ENCODE measurements around the gene FBXL5. TPM values are rescaled to one million over a fixed set of nuclear protein-coding genes. Genes with fewer than 3 reads are reported as not detected.

FBXL5 gene
- total and polyA plus RNA-seq, 2 donors (not counting 1 experiment from before 2014, with no cell fraction given), result 21.2 to 41.0 TPM

GRCh38 chr4:15577508-15577907 is 77.6 kb downstream of the FBXL5 start:
- DNase-seq (no peak), ATAC-seq (ENCODE audit: low read depth) (no peak)
- ChIA-PET CTCF (no interaction called here), POLR2A (no interaction called here)
- TF ChIP-seq EZH2 (IDR thresholded peaks at IDR 0.05; ENCODE audit: borderline replicate concordance, insufficient read depth, low read depth, low read length, poor library complexity, severe bottlenecking) (no peak), CTCF (IDR thresholded peaks at IDR 0.05) (no peak)
- no peaks in the 10 kb centered on the region for H3K4me1 Mint-ChIP-seq
- H3K4me1 ChIP-seq (ENCODE audit: control insufficient read depth in 2 of 2, insufficient read depth in 2 of 2, low read length in 2 of 2), result no peaks in the 10 kb centered on the region
- no peaks in the 10 kb centered on the region for H3K9me3 ChIP-seq (ENCODE audit: control extremely low read depth in 1 of 3, control insufficient read depth in 2 of 3, insufficient read depth in 1 of 3, low read length in 2 of 3)
- H3K9me3 Mint-ChIP-seq (ENCODE audit: insufficient read depth), result no peaks in the 10 kb centered on the region
- H3K27me3 ChIP-seq (replicated peaks in 1 of 4; ENCODE audit: control extremely low read depth in 1 of 4, control insufficient read depth in 3 of 4, insufficient read depth in 4 of 4, low read length in 3 of 4), result no peaks in the 10 kb centered on the region
- no peak overlapping the region for H3K4me2 ChIP-seq (replicated peaks; ENCODE audit: low read depth, low read length, poor library complexity, severe bottlenecking)
- no peak overlapping the region for H3K9ac ChIP-seq (ENCODE audit: low read length)
- intact Hi-C loops (cut with micrococcal nuclease), result no loop called here
- no peak overlapping the region for H3K27ac Mint-ChIP-seq
- no peaks in the 10 kb centered on the region for H4K20me1 ChIP-seq (ENCODE audit: control insufficient read depth, insufficient read depth, low read length, poor library complexity, severe bottlenecking)
- H2AFZ ChIP-seq (ENCODE audit: insufficient read depth, low read depth, low read length, poor library complexity, severe bottlenecking), result no peak overlapping the region
- no peaks in the 10 kb centered on the region for H3K27me3 Mint-ChIP-seq
- H3K27ac ChIP-seq (ENCODE audit: low read length in 2 of 2), result no peak overlapping the region
- no peaks in the 10 kb centered on the region for H3K79me2 ChIP-seq (ENCODE audit: control insufficient read depth, insufficient read depth, low read length)
- no peak overlapping the region for H3K4me3 Mint-ChIP-seq
- H3K4me3 ChIP-seq (ENCODE audit: control extremely low read depth in 1 of 5, extremely low read depth in 1 of 5, insufficient read depth in 1 of 5, low read depth in 2 of 5, low read length in 4 of 5), result no peak overlapping the region
- H3K36me3 ChIP-seq (replicated peaks in 1 of 2; ENCODE audit: control extremely low read depth in 1 of 2, control insufficient read depth in 1 of 2, extremely low read depth in 1 of 2, insufficient read depth in 2 of 2, low read length in 1 of 2), result no peaks in the 10 kb centered on the region

DNA sequence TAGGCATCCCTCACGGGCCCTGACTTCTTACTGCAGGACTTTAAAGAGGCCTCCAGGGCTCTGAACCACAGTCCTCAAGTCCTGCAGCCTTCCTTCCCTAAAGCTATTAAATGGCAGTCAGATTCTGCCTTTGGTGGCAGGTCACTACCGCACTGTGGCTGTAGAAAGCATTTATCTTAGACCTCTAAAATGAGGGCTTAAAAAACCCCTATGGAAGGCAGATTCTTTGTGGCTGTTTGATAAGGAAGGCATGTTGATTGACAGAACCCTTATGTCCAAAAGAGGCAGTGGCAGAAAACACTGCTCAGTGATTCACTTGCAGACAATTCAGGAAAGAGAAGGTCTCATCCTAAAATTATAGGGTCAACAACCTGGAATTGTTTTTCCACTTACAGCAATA is 79.2 kb downstream of the FBXL5 start:
- H4K20me1 ChIP-seq (ENCODE audit: control insufficient read depth, insufficient read depth, low read length, poor library complexity, severe bottlenecking), result no peaks in the 10 kb centered on the region
- no peak overlapping the region for H3K9ac ChIP-seq (ENCODE audit: low read length)
- no peak overlapping the region for H3K4me2 ChIP-seq (replicated peaks; ENCODE audit: low read depth, low read length, poor library complexity, severe bottlenecking)
- H3K4me1 ChIP-seq (ENCODE audit: control insufficient read depth in 2 of 2, insufficient read depth in 2 of 2, low read length in 2 of 2), result no peaks in the 10 kb centered on the region
- Mint-ChIP-seq H3K9me3 (ENCODE audit: insufficient read depth) (no peaks in the 10 kb centered on the region), H3K27ac (no peak overlapping the region), H3K4me3 (no peak overlapping the region), H3K27me3 (no peaks in the 10 kb centered on the region), H3K4me1 (no peaks in the 10 kb centered on the region)
- no peak for TF ChIP-seq CTCF (IDR thresholded peaks at IDR 0.05)
- TF ChIP-seq EZH2 (IDR thresholded peaks at IDR 0.05; ENCODE audit: borderline replicate concordance, insufficient read depth, low read depth, low read length, poor library complexity, severe bottlenecking), result no peak
- H3K36me3 ChIP-seq (replicated peaks in 1 of 2; ENCODE audit: control extremely low read depth in 1 of 2, control insufficient read depth in 1 of 2, extremely low read depth in 1 of 2, insufficient read depth in 2 of 2, low read length in 1 of 2), result no peaks in the 10 kb centered on the region
- CTCF ChIA-PET, result no interaction called here
- intact Hi-C loops (cut with micrococcal nuclease), result no loop called here
- no peak for DNase-seq
- no peaks in the 10 kb centered on the region for H3K79me2 ChIP-seq (ENCODE audit: control insufficient read depth, insufficient read depth, low read length)
- POLR2A ChIA-PET, result no interaction called here
- ATAC-seq (ENCODE audit: low read depth), result no peak
- H3K9me3 ChIP-seq (ENCODE audit: control extremely low read depth in 1 of 3, control insufficient read depth in 2 of 3, insufficient read depth in 1 of 3, low read length in 2 of 3), result no peaks in the 10 kb centered on the region
- H3K4me3 ChIP-seq (ENCODE audit: control extremely low read depth in 1 of 5, extremely low read depth in 1 of 5, insufficient read depth in 1 of 5, low read depth in 2 of 5, low read length in 4 of 5), result no peak overlapping the region
- no peaks in the 10 kb centered on the region for H3K27me3 ChIP-seq (replicated peaks in 1 of 4; ENCODE audit: control extremely low read depth in 1 of 4, control insufficient read depth in 3 of 4, insufficient read depth in 4 of 4, low read length in 3 of 4)
- no peak overlapping the region for H2AFZ ChIP-seq (ENCODE audit: insufficient read depth, low read depth, low read length, poor library complexity, severe bottlenecking)
- H3K27ac ChIP-seq (ENCODE audit: low read length in 2 of 2), result no peak overlapping the region
- 100% methylated on average over 1 of the region's 2 CpGs for WGBS (ENCODE audit: insufficient coverage)
